ENCODE data around the gene TRPT1. TPM values are rescaled to one million over a fixed set of nuclear protein-coding genes. Genes with fewer than 3 reads are reported as not detected.
A peak's percentile ranks its signal among the peaks of the same experiment; 100 is the strongest.

Gene TRPT1
- total RNA-seq, 5 donors from 2014 or later (not counting 1 experiment from before 2014, with no cell fraction given): 16.1 to 48.3 (median 40.2) TPM

GRCh38 chr11:64249563-64250414, 23.8 kb upstream of the TRPT1 start:
- H3K27me3 ChIP-seq (replicated peaks in 1 of 2; ENCODE audit: control insufficient read depth in 2 of 2, extremely low read depth in 1 of 2, insufficient read depth in 2 of 2, low read length in 1 of 2): peaks cover 0 to 17% of the 10 kb centered on the region in 2 experiments
- peaks cover 11 to 57% of the 10 kb centered on the region in 2 experiments for H3K4me1 ChIP-seq (ENCODE audit: control insufficient read depth in 1 of 2, extremely low read depth in 1 of 2, insufficient read depth in 2 of 2, low read length in 2 of 2)
- H3K27ac ChIP-seq (ENCODE audit: low read length): no peak overlapping the region
- no peak overlapping the region for H3K4me3 ChIP-seq (ENCODE audit: control insufficient read depth in 1 of 2, extremely low read depth in 1 of 2, low read length in 1 of 2)
- no peaks in the 10 kb centered on the region for H3K27me3 Mint-ChIP-seq
- no peaks in the 10 kb centered on the region for H3K9me3 Mint-ChIP-seq
- DNase-seq (no peak), ATAC-seq (replicated peaks in 1 of 4) (no peak)
- no peak overlapping the region for H3K27ac Mint-ChIP-seq
- peaks cover 25 to 31% (median 28%) of the 10 kb centered on the region in 3 donors for H3K4me1 Mint-ChIP-seq
- H3K4me3 Mint-ChIP-seq: peak overlapping the region; percentile 39 to 52 (median 43)
- POLR2A ChIA-PET: no interaction called here
- CTCF ChIA-PET: interaction anchor here in 1 of 2 donors (0.6 to 2.0 kb wide), 3 partner anchors 33 to 55 kb away, joined by 4 to 7 read pairs (median 5); no protein-coding TSS in a partner anchor
- no peaks in the 10 kb centered on the region for H3K36me3 Mint-ChIP-seq
- 97% methylated on average over 2 of the region's 8 CpGs for WGBS (ENCODE audit: insufficient coverage)
- H3K36me3 ChIP-seq (ENCODE audit: control insufficient read depth in 2 of 2, extremely low read depth in 1 of 2, insufficient read depth in 1 of 2, low read length in 1 of 2): no peaks in the 10 kb centered on the region
- H3K9me3 ChIP-seq: no peaks in the 10 kb centered on the region

- peaks cover 0 to 17% of the 10 kb centered on the region in 2 experiments for H3K27me3 ChIP-seq (replicated peaks in 1 of 2; ENCODE audit: control insufficient read depth in 2 of 2, extremely low read depth in 1 of 2, insufficient read depth in 2 of 2, low read length in 1 of 2)
- H3K27ac ChIP-seq (ENCODE audit: low read length): no peak overlapping the region
- no peak overlapping the region for H3K27ac Mint-ChIP-seq
- DNase-seq (no peak), ATAC-seq (replicated peaks in 1 of 4) (no peak)
- H3K27me3 Mint-ChIP-seq: no peaks in the 10 kb centered on the region
- peaks cover 25 to 34% (median 28%) of the 10 kb centered on the region in 3 donors for H3K4me1 Mint-ChIP-seq
- ChIA-PET POLR2A (no interaction called here), CTCF (interaction anchor here in 1 of 2 donors (0.6 to 2.0 kb wide), 2 partner anchors 34 to 55 kb away, joined by 5 to 7 read pairs; no protein-coding TSS in a partner anchor)
- peaks cover 0 to 3% of the 10 kb centered on the region in 2 donors for H3K36me3 ChIP-seq (ENCODE audit: control insufficient read depth in 2 of 2, extremely low read depth in 1 of 2, insufficient read depth in 1 of 2, low read length in 1 of 2)
- 89% methylated on average over 3 of the region's 4 CpGs for WGBS (ENCODE audit: insufficient coverage)
- no peaks in the 10 kb centered on the region for H3K9me3 Mint-ChIP-seq
- H3K4me3 ChIP-seq (ENCODE audit: control insufficient read depth in 1 of 2, extremely low read depth in 1 of 2, low read length in 1 of 2): no peak overlapping the region
- peaks cover 11 to 61% of the 10 kb centered on the region in 2 experiments for H3K4me1 ChIP-seq (ENCODE audit: control insufficient read depth in 1 of 2, extremely low read depth in 1 of 2, insufficient read depth in 2 of 2, low read length in 2 of 2)
- no peaks in the 10 kb centered on the region for H3K9me3 ChIP-seq
- H3K4me3 Mint-ChIP-seq: peak overlapping the region in 2 of 3 donors; percentile 21 to 39
- H3K36me3 Mint-ChIP-seq: no peaks in the 10 kb centered on the region
Observed at GRCh38 chr11:64249038-64249437, 23.1 kb upstream of the TRPT1 start.

- no peaks in the 10 kb centered on the region for H3K27me3 Mint-ChIP-seq
- Histone ChIP-seq H3K36me3 (ENCODE audit: control insufficient read depth in 2 of 2, extremely low read depth in 1 of 2, insufficient read depth in 1 of 2, low read length in 1 of 2) (peaks cover under 1 to 7% of the 10 kb centered on the region in 2 donors), H3K27ac (ENCODE audit: low read length) (no peak overlapping the region), H3K9me3 (no peaks in the 10 kb centered on the region), H3K27me3 (replicated peaks in 1 of 2; ENCODE audit: control insufficient read depth in 2 of 2, extremely low read depth in 1 of 2, insufficient read depth in 2 of 2, low read length in 1 of 2) (peaks cover 0 to 17% of the 10 kb centered on the region in 2 experiments), H3K4me3 (ENCODE audit: control insufficient read depth in 1 of 2, extremely low read depth in 1 of 2, low read length in 1 of 2) (no peak overlapping the region), H3K4me1 (ENCODE audit: control insufficient read depth in 1 of 2, extremely low read depth in 1 of 2, insufficient read depth in 2 of 2, low read length in 2 of 2) (peaks cover 11 to 61% of the 10 kb centered on the region in 2 experiments)
- no peak overlapping the region for H3K27ac Mint-ChIP-seq
- peak overlapping the region in 2 of 3 donors; percentile 76 to 89 for H3K4me3 Mint-ChIP-seq
- ChIA-PET POLR2A (no interaction called here), CTCF (no interaction called here)
- H3K36me3 Mint-ChIP-seq: no peaks in the 10 kb centered on the region
- H3K4me1 Mint-ChIP-seq: peaks cover 30 to 39% (median 31%) of the 10 kb centered on the region in 3 donors
- DNase-seq (no peak), ATAC-seq (replicated peaks in 1 of 4) (no peak)
- WGBS (ENCODE audit: insufficient coverage): 87% methylated on average over 7 of the region's 7 CpGs
- H3K9me3 Mint-ChIP-seq: no peaks in the 10 kb centered on the region
Observed at GRCh38 chr11:64248578-64248977, 22.6 kb upstream of the TRPT1 start.

GRCh38 chr11:64247729-64248531, 21.9 kb upstream of the TRPT1 start:
- no peaks in the 10 kb centered on the region for H3K36me3 Mint-ChIP-seq
- H3K4me1 ChIP-seq (ENCODE audit: control insufficient read depth in 1 of 2, extremely low read depth in 1 of 2, insufficient read depth in 2 of 2, low read length in 2 of 2): peaks cover 13 to 63% of the 10 kb centered on the region in 2 experiments

GRCh38 chr11:64246871-64247728, 21.1 kb upstream of the TRPT1 start, which contains the start of gene PPP1R14B:
TSS of gene PPP1R14B (minus strand) at chr11:64246943. CDS start at chr11:64246673, 270 bp downstream.
- ChIA-PET POLR2A (no interaction called here), CTCF (no interaction called here)
- Mint-ChIP-seq H3K4me3 (peak within 1 kb of the TSS; percentile 80 to 90 (median 89)), H3K4me1 (peaks cover 36 to 50% (median 40%) of the 10 kb centered on the region in 3 donors), H3K27ac (peak within 1 kb of the TSS; percentile 87 to 88), H3K9me3 (no peaks in the 10 kb centered on the region), H3K27me3 (no peaks in the 10 kb centered on the region), H3K36me3 (no peaks in the 10 kb centered on the region)
- Histone ChIP-seq H3K4me3 (ENCODE audit: control insufficient read depth in 1 of 2, extremely low read depth in 1 of 2, low read length in 1 of 2) (peak within 1 kb of the TSS; percentile 77 to 95), H3K4me1 (ENCODE audit: control insufficient read depth in 1 of 2, extremely low read depth in 1 of 2, insufficient read depth in 2 of 2, low read length in 2 of 2) (peaks cover 17 to 63% of the 10 kb centered on the region in 2 experiments), H3K9me3 (no peaks in the 10 kb centered on the region), H3K27me3 (replicated peaks in 1 of 2; ENCODE audit: control insufficient read depth in 2 of 2, extremely low read depth in 1 of 2, insufficient read depth in 2 of 2, low read length in 1 of 2) (peaks cover 0 to 13% of the 10 kb centered on the region in 2 experiments), H3K27ac (ENCODE audit: low read length) (peak within 1 kb of the TSS; percentile 57), H3K36me3 (ENCODE audit: control insufficient read depth in 2 of 2, extremely low read depth in 1 of 2, insufficient read depth in 1 of 2, low read length in 1 of 2) (peaks cover 6 to 10% of the 10 kb centered on the region in 2 donors)
- DNase-seq (peak; percentile 42 to 82 (median 72)), ATAC-seq (replicated peaks in 1 of 4) (peak; percentile 69 to 72 (median 70))
- under 1% methylated on average over 44 of the region's 74 CpGs for WGBS (ENCODE audit: insufficient coverage)

More at GRCh38 chr11:64247729-64248531, 21.9 kb upstream of the TRPT1 start:
- POLR2A ChIA-PET: no interaction called here
- ATAC-seq (replicated peaks in 1 of 4) (no peak), DNase-seq (no peak)
- 76% methylated on average over 27 of the region's 31 CpGs for WGBS (ENCODE audit: insufficient coverage)
- Histone ChIP-seq H3K9me3 (no peaks in the 10 kb centered on the region), H3K27me3 (replicated peaks in 1 of 2; ENCODE audit: control insufficient read depth in 2 of 2, extremely low read depth in 1 of 2, insufficient read depth in 2 of 2, low read length in 1 of 2) (peaks cover 0 to 17% of the 10 kb centered on the region in 2 experiments), H3K36me3 (ENCODE audit: control insufficient read depth in 2 of 2, extremely low read depth in 1 of 2, insufficient read depth in 1 of 2, low read length in 1 of 2) (peaks cover 6 to 10% of the 10 kb centered on the region in 2 donors), H3K27ac (ENCODE audit: low read length) (no peak overlapping the region), H3K4me3 (ENCODE audit: control insufficient read depth in 1 of 2, extremely low read depth in 1 of 2, low read length in 1 of 2) (no peak overlapping the region)
- Mint-ChIP-seq H3K27ac (peak overlapping the region in 1 of 2 donors; percentile 34), H3K4me1 (peaks cover 32 to 45% (median 35%) of the 10 kb centered on the region in 3 donors), H3K4me3 (peak overlapping the region; percentile 65 to 89 (median 76)), H3K9me3 (no peaks in the 10 kb centered on the region), H3K27me3 (no peaks in the 10 kb centered on the region)
- CTCF ChIA-PET: no interaction called here
